Inferior parietal cortex (tissue), 1 donor: ENCODE results near the gene OR8G5.

Source experiments
- DNase-seq: peaks from one replicate; pipeline ENCODE4 v3.0.0-alpha.2; 2016; ENCODE audit errors: extremely low spot score

OR8G5 gene

DNA sequence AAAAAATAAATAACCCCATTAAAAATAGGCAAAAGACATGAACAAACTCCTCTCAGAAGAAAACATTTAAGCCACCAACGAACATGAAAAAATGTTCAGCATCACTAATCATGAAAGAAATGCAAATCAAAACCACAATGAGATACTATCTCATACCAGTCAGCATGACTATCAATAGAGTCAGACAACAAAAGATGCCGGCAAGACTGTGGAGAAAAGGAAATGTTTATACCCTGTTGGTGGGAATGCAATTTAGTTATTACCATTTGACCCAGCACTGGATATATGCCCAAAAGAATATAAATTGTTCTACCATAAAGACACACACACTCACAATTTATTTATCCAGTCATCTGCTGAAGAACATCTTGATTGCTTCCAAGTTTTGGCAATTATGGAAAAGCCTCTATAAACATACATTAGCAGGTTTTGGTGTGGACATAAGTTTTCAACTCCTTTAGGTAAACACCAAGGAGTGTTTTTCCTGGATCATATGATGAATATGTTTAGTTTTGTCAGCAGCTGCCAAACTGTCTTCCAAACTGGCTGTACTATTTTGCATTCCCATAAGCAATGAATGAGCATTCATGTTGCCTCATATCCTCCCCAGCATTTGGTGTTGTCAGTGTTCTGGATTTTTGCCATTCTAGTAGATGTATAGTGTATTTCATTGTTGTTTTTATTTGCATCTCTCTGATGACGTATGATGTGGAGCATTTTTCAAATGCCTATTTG lies 29.6 kb downstream of the OR8G5 start:
- DNase-seq: no peak

DNA sequence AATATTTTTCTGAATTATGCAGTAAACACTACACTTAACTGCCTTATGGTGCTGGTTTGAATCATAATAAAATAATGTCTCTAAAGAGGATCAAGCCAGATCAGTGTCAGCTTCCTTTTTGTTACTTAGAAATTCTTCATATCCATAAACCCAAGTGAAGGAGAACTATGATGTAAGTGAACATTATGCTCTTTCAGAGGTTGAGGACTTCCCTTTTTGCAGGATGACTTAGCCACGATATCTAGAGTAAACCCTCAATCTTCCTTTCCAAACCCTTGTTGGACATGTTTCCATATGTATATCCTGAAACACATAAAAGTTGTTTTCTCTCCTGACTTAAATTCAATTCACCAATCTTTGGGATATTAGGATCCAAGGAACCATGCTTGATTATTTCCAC lies 38.5 kb downstream of the OR8G5 start:
- DNase-seq: no peak

DNA sequence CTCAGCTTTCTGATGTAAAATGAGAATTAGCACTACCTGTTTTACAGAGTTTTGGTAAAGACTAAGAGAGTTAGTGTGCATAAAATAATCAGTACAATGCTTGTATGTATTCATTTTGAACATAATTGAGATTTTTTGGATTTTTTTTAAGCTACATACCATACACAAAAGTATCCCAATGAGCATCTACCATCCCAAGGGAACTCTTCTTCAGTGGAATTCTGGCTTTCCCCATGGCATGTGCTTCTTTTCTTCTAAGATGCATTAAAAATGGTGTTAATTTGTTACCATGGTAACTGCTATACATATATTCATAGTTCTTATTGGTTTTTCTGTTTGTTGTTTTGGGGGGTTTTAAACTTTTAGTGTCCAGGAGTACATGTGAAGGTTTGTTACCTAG lies 39.8 kb downstream of the OR8G5 start:
- DNase-seq: no peak

DNA sequence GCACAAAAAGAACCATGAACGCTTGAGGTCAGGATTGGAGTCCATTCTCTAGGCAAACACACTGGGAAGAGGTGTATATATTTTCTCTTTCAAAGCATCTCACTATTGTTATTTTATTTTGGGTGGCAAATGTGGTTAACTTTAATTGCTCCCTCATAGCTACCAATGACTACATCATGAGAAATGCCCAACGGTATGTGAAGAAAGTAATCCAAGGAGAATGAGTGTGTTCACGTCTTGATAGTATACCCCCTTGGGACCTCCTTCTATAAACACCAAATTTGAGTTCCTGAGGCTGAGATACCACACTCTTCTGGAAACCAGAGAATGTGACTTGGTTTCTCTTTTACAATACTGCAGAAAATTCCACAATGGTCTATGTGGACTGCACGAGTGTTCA lies 41.7 kb downstream of the OR8G5 start:
- no peak for DNase-seq

DNA sequence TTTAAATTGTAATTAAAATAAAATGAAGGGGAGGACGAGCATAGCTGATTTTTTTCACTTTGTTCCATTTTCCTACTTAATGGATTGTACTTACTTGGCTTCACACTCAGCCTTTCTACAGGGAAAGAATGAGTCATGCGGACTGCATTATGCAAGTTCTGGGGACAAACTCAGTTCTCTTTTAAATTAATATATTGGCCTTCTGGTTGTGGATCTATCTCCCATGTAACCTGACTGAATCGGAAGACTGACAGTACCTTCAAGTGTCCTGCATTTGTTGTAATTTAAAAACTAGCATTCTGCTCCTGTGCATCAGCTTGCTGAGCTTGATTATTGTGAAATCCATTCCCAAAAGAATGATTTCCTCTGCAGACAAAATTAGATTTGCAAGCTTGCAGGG lies 45.4 kb downstream of the OR8G5 start:
- peak; percentile 8 for DNase-seq

DNA sequence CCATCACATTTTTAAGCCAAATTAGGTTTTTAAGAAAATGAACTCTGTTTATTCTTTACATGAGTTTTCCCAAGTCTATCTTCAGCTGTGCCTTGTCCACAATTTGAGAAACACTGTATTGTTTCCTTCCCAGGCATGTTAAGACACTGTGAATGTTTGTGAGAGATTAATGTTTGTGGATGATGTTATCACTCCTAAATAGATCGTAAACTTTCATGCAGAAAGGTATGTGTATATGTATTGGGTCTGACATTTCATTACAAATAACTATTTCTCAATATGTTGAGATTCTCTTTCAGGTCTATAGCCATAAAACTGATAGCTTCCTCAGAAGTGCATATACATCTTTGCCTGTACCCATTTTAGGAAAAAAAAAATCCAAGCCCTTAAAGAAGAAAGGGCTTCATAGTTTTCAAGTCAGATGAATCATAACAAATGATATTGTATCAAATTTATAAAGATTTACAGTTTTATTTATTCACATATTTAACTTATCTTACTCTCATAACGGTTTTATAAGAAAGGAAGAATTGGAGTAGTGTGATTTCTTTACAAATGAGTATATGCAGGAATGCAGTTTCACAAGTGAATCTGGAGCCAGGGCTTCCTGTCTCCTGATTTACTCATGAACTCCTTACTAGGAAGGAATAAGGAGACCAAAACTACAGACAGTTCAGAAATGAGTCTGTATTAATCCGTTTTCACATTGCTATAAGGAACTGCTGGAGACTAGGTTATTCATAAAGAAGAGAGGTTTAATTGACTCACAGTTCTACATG lies 46.4 kb downstream of the OR8G5 start:
- DNase-seq: no peak

DNA sequence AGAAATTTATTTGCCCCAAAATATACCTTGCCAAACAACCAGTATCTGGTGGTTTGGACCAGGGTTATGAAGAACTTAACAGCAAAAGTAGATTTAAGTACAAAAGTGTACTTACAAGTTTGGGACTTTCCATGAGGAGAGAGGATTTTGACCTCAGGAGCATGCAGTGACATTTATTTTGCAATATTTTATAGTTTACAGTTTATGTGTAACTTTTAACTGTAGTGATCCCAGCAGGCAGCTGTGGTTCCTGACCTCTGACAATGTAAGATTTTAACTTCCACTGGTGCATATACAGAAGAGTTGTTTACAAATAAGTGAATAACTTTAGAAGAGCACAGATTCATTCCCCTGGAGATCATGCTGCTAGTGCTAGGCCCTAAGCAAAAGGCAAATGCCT lies 50.9 kb downstream of the OR8G5 start:
- DNase-seq: no peak

DNA sequence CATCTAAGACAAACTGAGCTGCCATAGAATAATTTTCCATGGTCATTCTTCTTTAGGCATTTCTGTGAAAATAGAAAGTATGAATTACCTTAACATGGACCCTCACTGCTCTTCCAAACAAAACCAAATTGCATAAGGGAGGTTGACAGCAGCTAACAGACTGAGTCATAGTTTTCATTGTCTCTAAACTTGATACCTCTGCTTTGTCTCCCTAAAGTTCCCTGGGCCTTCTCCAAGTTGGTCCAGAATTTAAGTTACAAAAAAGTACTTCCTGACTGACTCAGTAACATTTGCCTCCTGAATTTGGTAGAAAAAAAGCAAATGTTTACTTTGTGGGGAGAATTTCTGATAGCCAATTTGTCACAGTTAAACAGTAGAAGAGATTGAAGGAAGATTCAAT lies 54.5 kb downstream of the OR8G5 start:
- no peak for DNase-seq

DNA sequence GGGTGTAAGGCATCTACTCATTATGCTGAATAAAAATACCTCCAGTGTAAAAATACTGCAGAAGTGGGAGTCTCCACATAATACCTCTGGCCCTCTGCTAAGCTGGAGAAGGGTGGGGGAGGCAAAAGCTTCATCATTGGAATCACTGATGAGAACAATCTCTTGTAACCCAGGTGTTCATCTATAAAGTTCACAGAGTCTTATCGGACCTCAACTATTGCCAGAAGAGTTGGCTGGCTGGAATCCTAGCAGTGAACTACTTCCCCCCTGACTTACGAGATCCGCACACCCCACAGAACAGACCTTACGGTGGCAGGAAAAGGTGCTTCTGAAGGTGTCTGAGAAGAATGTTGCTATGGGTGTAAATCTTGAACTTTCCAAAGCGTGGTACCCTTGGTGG lies 55.1 kb downstream of the OR8G5 start:
- DNase-seq: no peak

DNA sequence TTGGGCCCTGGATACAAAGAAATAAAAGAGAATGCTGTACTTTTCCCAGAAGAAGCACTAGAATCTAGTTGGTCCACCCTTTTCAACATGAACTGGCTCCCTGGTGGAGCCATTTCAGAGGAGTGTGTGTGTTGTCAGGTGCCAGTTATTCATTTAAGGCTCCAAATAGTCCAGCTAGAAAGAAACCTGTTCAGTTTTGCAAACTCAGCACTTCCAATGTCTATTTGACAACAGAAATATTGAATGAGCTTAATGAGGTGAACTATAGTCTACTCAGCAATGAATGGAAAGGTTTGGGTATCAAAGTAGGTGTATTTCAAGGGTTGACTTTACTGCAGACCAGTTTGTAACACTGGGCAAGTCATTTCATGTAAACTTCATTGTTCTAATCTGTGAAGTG lies 55.5 kb downstream of the OR8G5 start:
- no peak for DNase-seq

DNA sequence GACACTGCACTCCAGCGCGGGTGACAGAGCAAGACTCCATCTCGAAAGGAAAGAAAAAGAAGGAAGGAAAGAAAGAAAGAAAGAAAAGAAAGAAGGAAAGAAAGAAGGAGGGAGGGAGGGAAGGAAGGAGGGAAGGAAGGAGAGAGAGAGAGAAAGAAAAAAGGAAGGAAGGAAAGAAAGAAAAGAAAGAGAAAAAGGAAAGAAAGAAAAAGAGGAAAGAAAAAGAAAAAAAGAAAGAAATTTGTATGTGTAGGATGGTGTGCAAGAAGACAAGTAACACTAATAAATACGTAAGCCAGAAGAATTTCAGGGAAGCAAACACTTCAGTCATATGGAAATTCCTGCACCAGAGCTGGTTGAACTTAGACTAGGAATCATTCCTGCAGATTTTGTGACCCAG lies 57.0 kb downstream of the OR8G5 start:
- no peak for DNase-seq

DNA sequence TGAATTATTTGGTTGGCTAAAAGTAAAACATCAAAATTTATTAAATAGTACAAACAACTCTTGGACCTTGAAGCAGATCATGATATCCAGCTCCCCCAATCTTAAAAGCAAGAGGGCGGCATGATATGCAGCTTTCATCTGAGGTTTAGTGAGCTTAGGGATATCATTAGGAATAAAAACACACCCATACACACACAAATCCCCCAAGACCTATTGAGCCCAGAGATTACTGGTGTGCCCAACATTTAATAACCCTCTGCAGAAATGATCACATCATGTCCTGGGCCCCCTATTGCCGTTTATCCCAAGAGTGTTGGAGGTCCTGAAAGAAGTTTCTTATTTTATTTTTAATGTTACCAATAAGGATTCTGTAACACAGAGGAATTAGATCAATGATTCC lies 57.7 kb downstream of the OR8G5 start, which contains the start of gene OR8D1:
Gene OR8D1 (minus strand): TSS at position 101 of the 400 bp plus-strand sequence. CDS start 3,183 bp downstream, outside the sequence.
- no peak for DNase-seq

DNA sequence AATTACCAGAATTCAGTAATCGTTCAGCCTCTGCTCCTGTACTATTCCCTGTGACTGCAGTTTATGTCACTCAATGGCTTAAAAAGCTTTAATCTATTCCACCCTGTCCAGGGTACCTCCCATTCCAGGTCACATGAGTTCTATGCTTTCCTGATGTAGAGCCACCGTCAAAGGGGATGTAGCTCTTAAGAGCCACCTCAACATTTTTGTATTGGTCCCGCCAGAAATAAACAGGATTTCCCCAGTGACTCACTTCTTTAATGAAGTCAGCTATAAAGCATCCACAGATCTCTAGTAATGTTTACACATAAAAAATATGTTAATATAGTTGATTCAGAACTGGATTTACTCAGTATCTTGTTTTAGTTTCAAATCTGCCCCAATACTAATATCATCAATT lies 58.9 kb downstream of the OR8G5 start:
- no peak for DNase-seq
